IMR-90 (cell line): ENCODE measurements around the gene AMBP.

Experiments used
- BHLHE40 ChIP-seq: fragments of 150-350 bp; IDR thresholded peaks from 2 replicates; pipeline ENCODE4 v1.6.1; 2016; ENCODE audit warnings: mild to moderate bottlenecking, low read depth, low read length
- CEBPB ChIP-seq: IDR thresholded peaks from 2 replicates; pipeline ENCODE4 v1.6.1; 2012; ENCODE audit warnings: low read depth, low read length, improper control_type of control experiment
- CHD1 ChIP-seq: IDR thresholded peaks from 2 replicates; pipeline ENCODE4 v1.6.1; 2012; ENCODE audit warnings: low read depth, low read length, improper control_type of control experiment
- CTCF ChIP-seq: conservative IDR thresholded peaks from 2 replicates; pipeline ENCODE4 v1.5.1; 2012; ENCODE audit warnings: mild to moderate bottlenecking, low read depth, low read length, improper control_type of control experiment
- FOS ChIP-seq: fragments of 150-350 bp; IDR thresholded peaks from 2 replicates; pipeline ENCODE4 v1.6.1; 2016; ENCODE audit warnings: low read depth, low read length
- MAFK ChIP-seq: IDR thresholded peaks from 2 replicates; pipeline ENCODE4 v1.6.1; 2012; ENCODE audit warnings: low read depth, low read length, improper control_type of control experiment
- POLR2A ChIP-seq: IDR thresholded peaks from 2 replicates; pipeline ENCODE4 v1.6.1; 2012; ENCODE audit warnings: mild to moderate bottlenecking, low read depth, low read length
- RAD21 ChIP-seq: IDR thresholded peaks from 2 replicates; pipeline ENCODE4 v1.6.1; 2012; ENCODE audit warnings: low read length, improper control_type of control experiment
- RCOR1 ChIP-seq: IDR thresholded peaks from 2 replicates; pipeline ENCODE4 v1.6.1; 2012; ENCODE audit warnings: mild to moderate bottlenecking, low read length, improper control_type of control experiment; ENCODE audit not compliant: insufficient replicate concordance
- RFX5 ChIP-seq: IDR thresholded peaks from 2 replicates; pipeline ENCODE4 v1.8.0; 2012; ENCODE audit warnings: low read depth, mild to moderate bottlenecking, low read length, moderate library complexity
- SMC3 ChIP-seq: fragments of 150-350 bp; IDR thresholded peaks from 2 replicates; pipeline ENCODE4 v1.6.1; 2016; ENCODE audit warnings: low read depth, mild to moderate bottlenecking, antibody characterized with exemption, low read length, moderate library complexity

GRCh38 chr9:114046875-114047274 lies 31.2 kb downstream of the AMBP start:
- TF ChIP-seq CTCF (no peak), FOS (no peak), POLR2A (no peak), MAFK (no peak), RAD21 (no peak), SMC3 (no peak), RCOR1 (no peak), BHLHE40 (no peak), RFX5 (no peak), CEBPB (peak; percentile 20; the same call in 1 of the 2 replicates), CHD1 (no peak)
